GM12801 (cell line): ENCODE results near the gene ERCC5.

Source experiments
- CTCF ChIP-seq: IDR thresholded peaks from one replicate; pipeline ENCODE4 v1.5.1; 2011; ENCODE audit warnings: control low read depth; ENCODE audit not compliant: insufficient read length; ENCODE audit errors: extremely low read depth

Gene ERCC5

GRCh38 chr13:102825921-102826706, 19.7 kb upstream of the ERCC5 start:
- TF ChIP-seq CTCF, result no peak

GRCh38 chr13:102830646-102831045, 15.2 kb upstream of the ERCC5 start:
- no peak for TF ChIP-seq CTCF

GRCh38 chr13:102836471-102836870, 9.4 kb upstream of the ERCC5 start:
- no peak for TF ChIP-seq CTCF

- TF ChIP-seq CTCF, result no peak
These were observed 7.6 kb upstream of the ERCC5 start for GRCh38 chr13:102838273-102838672.

- TF ChIP-seq CTCF, result no peak
These were observed 6.8 kb upstream of the ERCC5 start for GRCh38 chr13:102838982-102839381.

GRCh38 chr13:102839462-102839861, 6.4 kb upstream of the ERCC5 start:
- no peak for TF ChIP-seq CTCF

GRCh38 chr13:102845289-102845629, 573 bp upstream of the ERCC5 start:
- no peak for TF ChIP-seq CTCF
